Suprapubic skin (tissue), 4 donors: ENCODE results near the gene NACC2. TPM values are rescaled to one million over a fixed set of nuclear protein-coding genes. Genes with fewer than 3 reads are reported as not detected.
A peak's percentile ranks its signal among the peaks of the same experiment; 100 is the strongest.

Source experiments
- DNase-seq, 2 donors: peaks; one replicate each; pipeline ENCODE4 v3.0.0-alpha.2; 2019; ENCODE audit warnings: low spot score in 2 of 2
- H3K27ac ChIP-seq: fragments of 200-600 bp; sonication (generic); one replicate; pipeline ENCODE4 v1.5.1; 2019
- H3K27me3 ChIP-seq: fragments of 200-600 bp; sonication (generic); one replicate; pipeline ENCODE4 v1.5.1; 2019
- H3K36me3 ChIP-seq: fragments of 200-600 bp; sonication (generic); one replicate; pipeline ENCODE4 v1.5.1; 2019
- H3K4me1 ChIP-seq: fragments of 200-600 bp; sonication (generic); one replicate; pipeline ENCODE4 v1.5.1; 2019
- H3K4me3 ChIP-seq: fragments of 200-600 bp; sonication (generic); one replicate; pipeline ENCODE4 v1.5.1; 2019; ENCODE audit warnings: mild to moderate bottlenecking
- H3K9me3 ChIP-seq: fragments of 200-600 bp; sonication (generic); one replicate; pipeline ENCODE4 v1.5.1; 2019
- EP300 ChIP-seq: sonication (generic); formaldehyde crosslinking; IDR thresholded peaks from one replicate; pipeline ENCODE4 v1.6.1; 2017; ENCODE audit warnings: antibody characterized with exemption
- POLR2A ChIP-seq, 2 donors: fragments of 450-650 bp; IDR thresholded peaks; one replicate each; pipeline ENCODE4 v1.6.1; 2017; ENCODE audit warnings: antibody characterized with exemption in 2 of 2, mild to moderate bottlenecking in 2 of 2, moderate library complexity in 2 of 2
- POLR2AphosphoS5 ChIP-seq, 3 donors: sonication (generic); formaldehyde crosslinking; IDR thresholded peaks; one replicate each; pipeline ENCODE4 v1.6.1; 2017; ENCODE audit warnings: antibody characterized with exemption in 3 of 3
- WGBS: methylation state at CpG from one replicate; pipeline ENCODE4 v1.1.5; 2018; 5-methylcytosine and 5-hydroxymethylcytosine counted together
- total RNA-seq, 4 donors: library from RNA; depleted of rRNA; stranded (reverse); fragments of >200 nt; gene quantifications; one replicate each; pipeline ENCODE4 v1.1.0, GENCODE V29; 2016
- TF ChIP-seq, protein P1 (sequence below), 2 donors: fragments of 200-600 bp in 1 of 2; fragments of 450-650 bp in 1 of 2; sonication (generic) in 1 of 2; IDR thresholded peaks; one replicate each; pipeline ENCODE4 v1.5.1; 2016 to 2019; ENCODE audit warnings: antibody characterized with exemption in 2 of 2, mild to moderate bottlenecking in 1 of 2, moderate library complexity in 1 of 2

Gene NACC2
- total RNA-seq, 4 donors from 2014 or later = 12.1 to 14.9 (median 13.7) TPM

DNA sequence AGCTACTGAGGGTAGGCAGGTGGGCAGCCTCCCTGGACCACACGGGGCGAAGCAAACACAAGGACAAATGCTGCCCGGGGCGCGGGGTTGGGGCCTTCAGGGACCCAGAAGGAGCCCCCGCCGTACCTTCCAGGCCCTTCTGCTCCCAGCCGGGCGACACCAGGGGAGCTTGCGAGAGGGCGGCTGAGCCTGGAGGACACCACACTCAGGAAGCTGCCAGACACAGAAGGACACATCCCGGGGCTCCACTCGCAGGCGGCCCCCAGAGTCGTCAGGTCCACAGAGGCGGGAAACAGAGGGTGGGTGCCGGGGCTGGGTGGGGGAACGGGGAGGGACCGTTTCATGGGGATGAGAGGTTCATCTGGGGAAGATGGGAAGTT is 75.4 kb downstream of the NACC2 start:
- H3K27ac ChIP-seq = no peak overlapping the region
- H3K27me3 ChIP-seq = no peaks in the 10 kb centered on the region
- DNase-seq = no peak
- 97% methylated on average over 10 of the region's 19 CpGs for WGBS
- H3K36me3 ChIP-seq = peaks cover 5% of the 10 kb centered on the region
- peaks cover 12% of the 10 kb centered on the region for H3K4me1 ChIP-seq
- H3K4me3 ChIP-seq = no peak overlapping the region
- TF ChIP-seq, protein P1, sequence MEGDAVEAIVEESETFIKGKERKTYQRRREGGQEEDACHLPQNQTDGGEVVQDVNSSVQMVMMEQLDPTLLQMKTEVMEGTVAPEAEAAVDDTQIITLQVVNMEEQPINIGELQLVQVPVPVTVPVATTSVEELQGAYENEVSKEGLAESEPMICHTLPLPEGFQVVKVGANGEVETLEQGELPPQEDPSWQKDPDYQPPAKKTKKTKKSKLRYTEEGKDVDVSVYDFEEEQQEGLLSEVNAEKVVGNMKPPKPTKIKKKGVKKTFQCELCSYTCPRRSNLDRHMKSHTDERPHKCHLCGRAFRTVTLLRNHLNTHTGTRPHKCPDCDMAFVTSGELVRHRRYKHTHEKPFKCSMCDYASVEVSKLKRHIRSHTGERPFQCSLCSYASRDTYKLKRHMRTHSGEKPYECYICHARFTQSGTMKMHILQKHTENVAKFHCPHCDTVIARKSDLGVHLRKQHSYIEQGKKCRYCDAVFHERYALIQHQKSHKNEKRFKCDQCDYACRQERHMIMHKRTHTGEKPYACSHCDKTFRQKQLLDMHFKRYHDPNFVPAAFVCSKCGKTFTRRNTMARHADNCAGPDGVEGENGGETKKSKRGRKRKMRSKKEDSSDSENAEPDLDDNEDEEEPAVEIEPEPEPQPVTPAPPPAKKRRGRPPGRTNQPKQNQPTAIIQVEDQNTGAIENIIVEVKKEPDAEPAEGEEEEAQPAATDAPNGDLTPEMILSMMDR (IDR thresholded peaks at IDR 0.05) = no peak
- TF ChIP-seq POLR2AphosphoS5 (IDR thresholded peaks at IDR 0.05) (no peak), POLR2A (IDR thresholded peaks at IDR 0.05) (no peak), EP300 (no peak)
- H3K9me3 ChIP-seq = no peaks in the 10 kb centered on the region

DNA sequence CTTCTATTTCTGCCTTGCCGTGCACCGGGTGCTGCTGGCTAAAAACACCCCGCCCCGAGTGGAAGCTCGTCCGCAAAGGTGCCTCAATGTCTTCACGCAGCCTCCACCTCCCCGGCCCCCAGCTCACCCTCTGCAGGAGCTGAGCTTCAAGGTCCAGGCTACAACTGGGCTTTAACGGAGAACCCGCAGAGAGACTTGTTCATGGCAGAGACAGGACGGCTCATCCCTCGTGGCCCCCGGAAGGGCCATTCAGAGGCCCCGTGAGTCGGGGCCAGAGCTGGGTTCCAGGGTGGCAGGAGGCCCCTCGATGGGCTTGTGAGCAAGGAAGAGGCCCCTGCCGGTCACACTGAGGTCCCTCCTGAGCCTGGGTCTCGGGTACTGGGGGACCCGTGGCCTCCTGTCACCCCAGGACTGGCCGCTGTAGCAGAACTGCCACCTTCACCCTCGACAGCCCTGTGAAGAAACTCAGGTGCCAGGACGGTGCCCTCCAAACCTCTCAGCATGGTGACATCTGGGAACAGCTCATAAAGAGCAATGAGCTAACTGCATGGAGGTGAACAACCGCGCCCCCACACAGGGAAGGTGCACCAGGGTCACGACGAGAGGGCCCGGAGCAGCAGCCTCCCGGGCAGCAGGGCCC is 75.9 kb downstream of the NACC2 start:
- TF ChIP-seq POLR2A (IDR thresholded peaks at IDR 0.05) (no peak), EP300 (no peak), POLR2AphosphoS5 (IDR thresholded peaks at IDR 0.05) (no peak)
- TF ChIP-seq, protein P1 (IDR thresholded peaks at IDR 0.05) = no peak
- H3K36me3 ChIP-seq = peaks cover 5% of the 10 kb centered on the region
- H3K4me3 ChIP-seq = no peak overlapping the region
- WGBS = 86% methylated on average over 23 of the region's 28 CpGs
- no peaks in the 10 kb centered on the region for H3K27me3 ChIP-seq
- DNase-seq = no peak
- H3K9me3 ChIP-seq = no peaks in the 10 kb centered on the region
- no peak overlapping the region for H3K27ac ChIP-seq
- peaks cover 8% of the 10 kb centered on the region for H3K4me1 ChIP-seq

DNA sequence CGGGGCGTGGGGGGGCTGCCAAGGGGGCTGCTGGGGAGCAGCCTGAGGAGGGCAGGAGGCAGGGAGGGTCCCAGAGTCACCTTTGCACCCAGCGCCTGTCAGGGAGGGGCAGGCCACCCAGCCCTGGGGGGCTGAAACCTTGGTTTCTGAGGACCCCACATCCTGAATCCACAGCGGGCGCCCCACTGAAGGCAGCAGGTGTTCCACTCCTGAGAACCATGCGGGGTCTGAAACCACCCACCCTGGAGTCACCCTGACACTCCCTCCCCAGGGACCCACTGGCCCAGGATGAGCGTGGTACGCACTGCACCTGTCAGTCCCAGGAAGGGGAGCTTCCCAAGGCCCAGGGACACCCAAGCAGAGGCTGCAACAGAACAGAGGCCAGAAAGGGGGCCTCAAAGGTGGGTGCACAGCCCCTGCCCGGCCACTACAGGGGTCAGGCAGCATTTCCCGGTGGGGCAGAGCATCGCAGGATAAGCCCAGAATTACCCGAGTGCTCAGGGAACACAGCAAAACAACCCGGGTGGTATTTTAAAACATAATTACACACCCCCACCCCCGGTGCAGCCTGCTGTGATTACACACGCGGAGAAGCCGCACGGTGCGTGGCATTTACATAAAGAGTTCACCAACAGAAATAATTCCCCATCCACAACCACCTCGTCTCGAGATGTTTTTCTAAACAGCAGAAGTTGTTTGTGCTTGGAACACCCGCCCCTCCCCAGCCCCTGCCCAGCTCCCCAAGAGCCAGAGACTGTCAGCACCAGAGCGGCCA is 76.6 kb downstream of the NACC2 start:
- DNase-seq = peak; percentile 56 to 76
- 83% methylated on average over 16 of the region's 23 CpGs for WGBS
- Histone ChIP-seq H3K4me3 (no peak overlapping the region), H3K36me3 (peaks cover 11% of the 10 kb centered on the region), H3K9me3 (no peaks in the 10 kb centered on the region), H3K4me1 (peaks cover 2% of the 10 kb centered on the region), H3K27ac (no peak overlapping the region), H3K27me3 (no peaks in the 10 kb centered on the region)
- no peak for TF ChIP-seq EP300
- TF ChIP-seq, protein P1 (IDR thresholded peaks at IDR 0.05) = no peak
- no peak for TF ChIP-seq POLR2AphosphoS5 (IDR thresholded peaks at IDR 0.05)
- no peak for TF ChIP-seq POLR2A (IDR thresholded peaks at IDR 0.05)

DNA sequence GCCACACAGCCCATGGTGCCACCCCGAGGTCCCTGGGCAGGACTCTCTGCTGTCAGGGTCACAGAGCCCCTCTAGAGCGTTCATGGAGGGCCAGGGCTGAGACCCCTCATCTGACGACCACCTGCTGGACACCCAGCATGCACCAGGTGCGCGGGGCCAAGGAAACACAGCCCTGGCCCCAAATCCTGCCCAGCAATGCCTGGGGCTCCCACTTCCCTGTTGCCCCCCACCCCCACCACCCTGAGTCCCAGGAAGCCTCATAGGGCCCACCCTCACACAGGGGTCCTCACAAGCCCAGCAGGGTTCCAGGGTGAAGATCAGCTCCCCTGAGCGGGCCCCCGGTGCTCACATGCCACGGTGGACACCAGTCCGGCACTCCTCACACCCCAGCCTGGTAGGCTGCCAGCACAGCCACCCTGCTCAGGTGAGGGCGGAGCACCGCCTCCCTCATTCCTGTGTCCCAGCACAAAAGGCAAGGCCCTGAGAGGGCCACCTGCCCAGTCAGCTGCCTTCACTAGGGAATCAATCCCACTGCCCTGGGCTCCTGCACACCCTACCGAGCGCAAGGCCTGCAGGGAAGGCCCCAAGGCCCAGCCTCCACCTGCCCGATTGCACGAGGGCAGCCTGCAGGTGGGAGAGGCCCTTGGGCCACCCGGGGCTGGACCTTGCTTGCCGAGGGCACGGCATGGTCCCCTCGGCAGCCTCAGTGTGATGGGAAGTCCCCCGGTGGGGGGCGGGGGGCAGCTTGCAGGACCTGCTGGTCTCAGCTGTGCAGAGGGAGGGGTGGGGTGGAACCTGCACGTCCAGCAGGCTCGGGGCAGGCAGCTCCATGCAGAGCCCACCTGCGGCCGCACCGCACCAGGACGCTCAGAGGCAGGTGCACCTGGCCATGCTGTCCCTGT is 77.5 kb downstream of the NACC2 start:
- no peak overlapping the region for H3K27ac ChIP-seq
- no peak overlapping the region for H3K4me3 ChIP-seq
- DNase-seq = peak in 1 of 2 donors; percentile 76
- H3K4me1 ChIP-seq = peaks cover 7% of the 10 kb centered on the region
- H3K9me3 ChIP-seq = no peaks in the 10 kb centered on the region
- 100% methylated on average over 4 of the region's 27 CpGs for WGBS
- H3K36me3 ChIP-seq = peaks cover 17% of the 10 kb centered on the region
- H3K27me3 ChIP-seq = no peaks in the 10 kb centered on the region
- TF ChIP-seq EP300 = no peak
- no peak for TF ChIP-seq POLR2A (IDR thresholded peaks at IDR 0.05)
- no peak for TF ChIP-seq POLR2AphosphoS5 (IDR thresholded peaks at IDR 0.05)
- TF ChIP-seq, protein P1 (IDR thresholded peaks at IDR 0.05) = no peak
